Endothelial cell of umbilical vein (primary cell): ENCODE measurements around the gene DLD. TPM values are rescaled to one million over a fixed set of nuclear protein-coding genes. Genes with fewer than 3 reads are reported as not detected.
"Not testable (repeated sequence)": the region's sequence is repeated elsewhere in the genome, so short reads cannot be mapped to it uniquely, and the experiment has no call there.

Source experiments
- BruUV-seq: library from RNA; stranded (reverse); fragments of 400-500 nt; replicated peaks from 2 replicates; lab custom pipeline; 2021; lab: Mats Ljungman, UMichigan
- CTCF ChIA-PET: fragments of 300-600, 350-600 bp; sonication (Branson Sonifier 250); formaldehyde crosslinking; loops from one replicate; lab custom pipeline; 2021; ENCODE audit warnings: antibody characterized with exemption, inconsistent platforms; lab: Charles Lee
- POLR2A ChIA-PET: fragments of 300-600, 350-600 bp; sonication (Branson Sonifier 250); formaldehyde crosslinking; loops from one replicate; lab custom pipeline; 2021; ENCODE audit warnings: antibody characterized with exemption, inconsistent platforms; lab: Charles Lee
- DNase-seq: peaks from one replicate; pipeline ENCODE4 v3.0.0-alpha.2; 2011; ENCODE audit warnings: low read depth, low spot score
- FAIRE-seq: peaks from 2 replicates; lab custom pipeline; 2011; peaks lifted over from hg19 to GRCh38; lab: Jason Lieb, UNC
- H2AFZ ChIP-seq: 2 replicates; pipeline ENCODE4 v1.6.0; 2012; ENCODE audit warnings: low read depth, low read length, control low read depth, inconsistent platforms
- H3K27ac ChIP-seq: 2 replicates; pipeline ENCODE4 v1.5.1; 2011; ENCODE audit warnings: low read depth, mild to moderate bottlenecking, control low read depth, low read length, moderate library complexity; ENCODE audit not compliant: insufficient read depth
- H3K27me3 ChIP-seq, 2 experiments: 2 replicates each; pipeline versions ENCODE4 v1.6.0 to v1.6.1; 2011; ENCODE audit warnings: low read length in 2 of 2, mixed read lengths in 1 of 2; ENCODE audit not compliant: control insufficient read depth in 2 of 2, insufficient read depth in 2 of 2
- H3K36me3 ChIP-seq, 2 experiments: 2 replicates in 1 of 2; 3 replicates in 1 of 2; pipeline ENCODE4 v1.5.1; 2011; ENCODE audit warnings: low read length in 2 of 2, mild to moderate bottlenecking in 1 of 2, moderate library complexity in 1 of 2; ENCODE audit not compliant: control insufficient read depth in 2 of 2, insufficient read depth in 2 of 2; ENCODE audit errors: extremely low read depth in 1 of 2
- H3K4me1 ChIP-seq: 3 replicates; pipeline ENCODE4 v1.5.1; 2011; ENCODE audit warnings: mild to moderate bottlenecking, low read length; ENCODE audit not compliant: control insufficient read depth, insufficient read depth; ENCODE audit errors: extremely low read depth
- H3K4me2 ChIP-seq: 2 replicates; pipeline ENCODE4 v1.6.1; 2011; ENCODE audit warnings: low read length, control low read depth, mixed read lengths; ENCODE audit not compliant: insufficient read depth
- H3K4me3 ChIP-seq, 3 experiments: fragments of 200-600 bp in 1 of 3; sonication (generic), shearing (Covaris generic) in 1 of 3; replicated peaks in 1 of 3; 2 replicates each; pipeline ENCODE4 v1.5.1; 2011 to 2016; ENCODE audit warnings: control low read depth in 3 of 3, low read length in 3 of 3, mild to moderate bottlenecking in 2 of 3, inconsistent platforms in 1 of 3, low read depth in 1 of 3, moderate library complexity in 1 of 3; ENCODE audit not compliant: insufficient read depth in 1 of 3
- H3K79me2 ChIP-seq: 2 replicates; pipeline ENCODE4 v1.6.0; 2012; ENCODE audit warnings: low read length, inconsistent platforms; ENCODE audit not compliant: control insufficient read depth, insufficient read depth
- H3K9ac ChIP-seq: replicated peaks from 2 replicates; pipeline ENCODE3; 2011; ENCODE audit warnings: low read length, control low read depth; ENCODE audit not compliant: insufficient read depth; ENCODE audit errors: extremely low read depth
- H3K9me1 ChIP-seq: replicated peaks from 3 replicates; pipeline ENCODE4 v1.6.0; 2011; ENCODE audit warnings: mild to moderate bottlenecking, low read length; ENCODE audit not compliant: control insufficient read depth, insufficient read depth; ENCODE audit errors: extremely low read depth
- H3K9me3 ChIP-seq: replicated peaks from 2 replicates; pipeline ENCODE4 v1.5.1; 2012; ENCODE audit warnings: low read length, inconsistent platforms; ENCODE audit not compliant: control insufficient read depth, insufficient read depth
- H4K20me1 ChIP-seq: replicated peaks from 2 replicates; pipeline ENCODE3; 2011; ENCODE audit warnings: mild to moderate bottlenecking, low read length; ENCODE audit not compliant: control insufficient read depth, insufficient read depth; ENCODE audit errors: extremely low read depth
- CTCF ChIP-seq, 2 donors: IDR thresholded peaks; 1 replicate in 1 of 2; 2 replicates in 1 of 2; pipeline ENCODE4 v1.5.1; 2011; ENCODE audit warnings: low read length in 2 of 2, mild to moderate bottlenecking in 2 of 2, moderate library complexity in 2 of 2, control low read depth in 1 of 2, inconsistent platforms in 1 of 2, low read depth in 1 of 2; ENCODE audit not compliant: insufficient read depth in 1 of 2; ENCODE audit errors: extremely low read depth in 1 of 2
- EZH2 ChIP-seq: IDR thresholded peaks from 2 replicates; pipeline ENCODE4 v1.6.1; 2012; ENCODE audit warnings: borderline replicate concordance, low read depth, mild to moderate bottlenecking, moderate library complexity, low read length, inconsistent platforms; ENCODE audit not compliant: severe bottlenecking
- FOS ChIP-seq: IDR thresholded peaks from 2 replicates; pipeline ENCODE4 v1.6.1; 2011; ENCODE audit warnings: mild to moderate bottlenecking, low read length, moderate library complexity, borderline replicate concordance; ENCODE audit not compliant: insufficient read depth
- GATA2 ChIP-seq: IDR thresholded peaks from 2 replicates; pipeline ENCODE4 v1.7.0; 2011; ENCODE audit warnings: low read depth, mild to moderate bottlenecking, moderate library complexity, mixed read lengths, low read length; ENCODE audit not compliant: insufficient read length, insufficient read depth
- JUN ChIP-seq: IDR thresholded peaks from 2 replicates; pipeline ENCODE4 v1.6.1; 2011; ENCODE audit warnings: borderline replicate concordance, low read depth; ENCODE audit not compliant: insufficient read length, insufficient read depth
- MAX ChIP-seq: IDR thresholded peaks from 2 replicates; pipeline ENCODE4 v1.6.1; 2011; ENCODE audit not compliant: insufficient read depth, insufficient read length
- MYC ChIP-seq: IDR thresholded peaks from one replicate; pipeline ENCODE4 v1.6.1; 2011; ENCODE audit warnings: mild to moderate bottlenecking, low read depth, low read length
- POLR2A ChIP-seq: IDR thresholded peaks from 2 replicates; pipeline ENCODE4 v1.6.1; 2012; ENCODE audit warnings: low read depth, mild to moderate bottlenecking, control low read depth, low read length
- POLR2AphosphoS5 ChIP-seq: IDR thresholded peaks from 2 replicates; pipeline ENCODE4 v1.6.1; 2012; ENCODE audit warnings: low read depth, mild to moderate bottlenecking, control low read depth, low read length, moderate library complexity; ENCODE audit not compliant: insufficient read depth
- dilution Hi-C: fragments of 300-500 bp; cut with MboI; formaldehyde crosslinking; loops from one replicate; pipeline ENCODE4 v1.15.0; 2019; ENCODE audit warnings: low sequenced_read_pairs; ENCODE audit not compliant: extremely low pct_ligation_motif_present
- intact Hi-C: fragments of 100-400 bp; cut with micrococcal nuclease; formaldehyde crosslinking; loops from one replicate; pipeline ENCODE4 v1.10.0; 2022
- polyA plus RNA-seq, 4 experiments: library from polyadenylated mRNA; depleted of rRNA in 3 of 4; stranded (reverse) in 3 of 4; unstranded in 1 of 4; fragments of >200 nt; gene quantifications; 2 replicates each; pipeline versions ENCODE4 v1.2.1 to v1.2.3, GENCODE V29; 2011 to 2012; ENCODE audit warnings: missing spikeins in 1 of 4
- total RNA-seq: library from RNA; stranded (reverse); gene quantifications from 2 replicates; pipeline ENCODE4 v1.2.3, GENCODE V29; 2021

DLD gene
- total and polyA plus RNA-seq, 2 donors (not counting 3 experiments of a cell fraction or from before 2014, with no cell fraction given) = 61.7 to 95.0 TPM

GRCh38 chr7:107921826-107922225 is 30.8 kb downstream of the DLD start:
- H3K4me1 ChIP-seq, H4K20me1 ChIP-seq, H3K4me3 ChIP-seq, intact Hi-C loops, POLR2A ChIA-PET, H3K9me3 ChIP-seq, H3K9ac ChIP-seq, dilution Hi-C loops, BruUV-seq, H3K9me1 ChIP-seq, H3K79me2 ChIP-seq, H3K4me2 ChIP-seq, H3K27me3 ChIP-seq, FAIRE-seq, H3K27ac ChIP-seq, DNase-seq, H2AFZ ChIP-seq: not testable (repeated sequence)
- peaks cover 29 to 63% of the 10 kb centered on the region in 2 experiments for H3K36me3 ChIP-seq
- CTCF ChIA-PET = interaction anchor here (1.1 to 2.3 kb wide), 2 partner anchors 11 to 20 kb away, joined by 3 to 8 read pairs; no protein-coding TSS in a partner anchor

- Histone ChIP-seq H3K27ac (no peak overlapping the region), H3K36me3 (peaks cover 31 to 64% of the 10 kb centered on the region in 2 experiments), H3K27me3 (no peaks in the 10 kb centered on the region), H3K4me2 (no peak overlapping the region), H3K4me1 (no peaks in the 10 kb centered on the region), H2AFZ (no peak overlapping the region), H3K9me3 (no peaks in the 10 kb centered on the region), H3K4me3 (no peak overlapping the region), H3K79me2 (peaks cover 4% of the 10 kb centered on the region), H3K9me1 (no peaks in the 10 kb centered on the region), H3K9ac (no peak overlapping the region), H4K20me1 (peaks cover 2% of the 10 kb centered on the region)
- TF ChIP-seq JUN (no peak), GATA2 (no peak), FOS (no peak), CTCF (IDR thresholded peaks at IDR 0.05; ENCODE audit: extremely low read depth in 1 of 2, insufficient read depth in 1 of 2, low read depth in 1 of 2, low read length in 2 of 2) (no peak), MYC (no peak), EZH2 (no peak), POLR2AphosphoS5 (no peak), POLR2A (no peak), MAX (no peak)
- ChIA-PET POLR2A (no interaction called here), CTCF (interaction anchor here (1.4 to 2.3 kb wide), 2 partner anchors 11 to 12 kb away, joined by 5 to 8 read pairs; no protein-coding TSS in a partner anchor)
- FAIRE-seq = no peak
- DNase-seq = no peak
- intact Hi-C loops = no loop called here
- no TSS peak for BruUV-seq
- dilution Hi-C loops = no loop called here
These were observed 31.9 kb downstream of the DLD start for GRCh38 chr7:107922886-107923285.
